ENCODE measurements around the gene VOPP1.
"Not testable (repeated sequence)": the region's sequence is repeated elsewhere in the genome, so short reads cannot be mapped to it uniquely, and the experiment has no call there.

The VOPP1 gene

GRCh38 chr7:55587687-55588378, 15.5 kb upstream of the VOPP1 start:
- Histone ChIP-seq H4K20me1 (ENCODE audit: insufficient read depth) (no peaks in the 10 kb centered on the region), H2AFZ (ENCODE audit: low read depth) (no peak overlapping the region), H3K4me3 (IDR thresholded peaks at IDR 0.05; ENCODE audit: insufficient read depth, low read depth, low read length) (no peak overlapping the region), H3K36me3 (ENCODE audit: insufficient read depth) (no peaks in the 10 kb centered on the region), H3K9ac (no peak overlapping the region), H3K79me2 (ENCODE audit: insufficient read depth, low read depth) (no peaks in the 10 kb centered on the region), H3K4me2 (no peak overlapping the region), H3K27me3 (ENCODE audit: insufficient read depth, low read depth) (no peaks in the 10 kb centered on the region), H3K27ac (no peak overlapping the region), H3K4me1 (ENCODE audit: low read depth, poor library complexity, severe bottlenecking) (no peaks in the 10 kb centered on the region)
- no peak for TF ChIP-seq CTCF (conservative IDR thresholded peaks at IDR 0.05; ENCODE audit: low read depth, low read length)

- H2AFZ ChIP-seq (ENCODE audit: low read depth); H3K9ac ChIP-seq; H3K27me3 ChIP-seq (ENCODE audit: insufficient read depth, low read depth); H3K4me1 ChIP-seq (ENCODE audit: low read depth, poor library complexity, severe bottlenecking); H3K4me2 ChIP-seq; H3K27ac ChIP-seq; H4K20me1 ChIP-seq (ENCODE audit: insufficient read depth); H3K36me3 ChIP-seq (ENCODE audit: insufficient read depth); H3K4me3 ChIP-seq (IDR thresholded peaks at IDR 0.05; ENCODE audit: insufficient read depth, low read depth, low read length); H3K79me2 ChIP-seq (ENCODE audit: insufficient read depth, low read depth): not testable (repeated sequence)
Observed at GRCh38 chr7:55582656-55583055, 10.4 kb upstream of the VOPP1 start.

- Histone ChIP-seq H2AFZ (ENCODE audit: low read depth) (no peak overlapping the region), H3K79me2 (ENCODE audit: insufficient read depth, low read depth) (peaks cover 9% of the 10 kb centered on the region), H4K20me1 (ENCODE audit: insufficient read depth) (no peaks in the 10 kb centered on the region), H3K4me1 (ENCODE audit: low read depth, poor library complexity, severe bottlenecking) (peaks cover 32% of the 10 kb centered on the region), H3K4me2 (no peak overlapping the region), H3K27ac (no peak overlapping the region), H3K36me3 (ENCODE audit: insufficient read depth) (no peaks in the 10 kb centered on the region), H3K4me3 (IDR thresholded peaks at IDR 0.05; ENCODE audit: insufficient read depth, low read depth, low read length) (no peak overlapping the region), H3K27me3 (ENCODE audit: insufficient read depth, low read depth) (no peaks in the 10 kb centered on the region), H3K9ac (no peak overlapping the region)
- TF ChIP-seq CTCF (conservative IDR thresholded peaks at IDR 0.05; ENCODE audit: low read depth, low read length) = no peak
Observed at GRCh38 chr7:55576753-55577152, 4.5 kb upstream of the VOPP1 start.

- Histone ChIP-seq H2AFZ (ENCODE audit: low read depth) (no peak overlapping the region), H3K4me2 (no peak overlapping the region), H3K4me1 (ENCODE audit: low read depth, poor library complexity, severe bottlenecking) (peaks cover 32% of the 10 kb centered on the region), H3K4me3 (IDR thresholded peaks at IDR 0.05; ENCODE audit: insufficient read depth, low read depth, low read length) (no peak overlapping the region), H3K27ac (no peak overlapping the region), H4K20me1 (ENCODE audit: insufficient read depth) (no peaks in the 10 kb centered on the region), H3K36me3 (ENCODE audit: insufficient read depth) (no peaks in the 10 kb centered on the region), H3K9ac (no peak overlapping the region), H3K79me2 (ENCODE audit: insufficient read depth, low read depth) (peaks cover 19% of the 10 kb centered on the region), H3K27me3 (ENCODE audit: insufficient read depth, low read depth) (no peaks in the 10 kb centered on the region)
- no peak for TF ChIP-seq CTCF (conservative IDR thresholded peaks at IDR 0.05; ENCODE audit: low read depth, low read length)
Observed at GRCh38 chr7:55575733-55576132, 3.4 kb upstream of the VOPP1 start.

- Histone ChIP-seq H3K4me1 (ENCODE audit: low read depth, poor library complexity, severe bottlenecking) (peaks cover 35% of the 10 kb centered on the region), H3K36me3 (ENCODE audit: insufficient read depth) (no peaks in the 10 kb centered on the region)
- TF ChIP-seq CTCF (conservative IDR thresholded peaks at IDR 0.05; ENCODE audit: low read depth, low read length) = no peak
Observed at GRCh38 chr7:55575098-55575497, 2.8 kb upstream of the VOPP1 start.

More at GRCh38 chr7:55575098-55575497, 2.8 kb upstream of the VOPP1 start:
- H2AFZ ChIP-seq (ENCODE audit: low read depth) = no peak overlapping the region
- H3K27ac ChIP-seq = no peak overlapping the region
- no peak overlapping the region for H3K4me3 ChIP-seq (IDR thresholded peaks at IDR 0.05; ENCODE audit: insufficient read depth, low read depth, low read length)
- H4K20me1 ChIP-seq (ENCODE audit: insufficient read depth) = no peaks in the 10 kb centered on the region
- peak overlapping the region; percentile 86; the same call in 1 of the 2 replicates for H3K4me2 ChIP-seq
- peaks cover 26% of the 10 kb centered on the region for H3K79me2 ChIP-seq (ENCODE audit: insufficient read depth, low read depth)
- H3K9ac ChIP-seq = no peak overlapping the region
- H3K27me3 ChIP-seq (ENCODE audit: insufficient read depth, low read depth) = no peaks in the 10 kb centered on the region
